ENCODE data around the gene HTR6. TPM values are rescaled to one million over a fixed set of nuclear protein-coding genes. Genes with fewer than 3 reads are reported as not detected.

The HTR6 gene
- total RNA-seq, 1 experiment from 2014 or later, result 0.37 TPM

DNA sequence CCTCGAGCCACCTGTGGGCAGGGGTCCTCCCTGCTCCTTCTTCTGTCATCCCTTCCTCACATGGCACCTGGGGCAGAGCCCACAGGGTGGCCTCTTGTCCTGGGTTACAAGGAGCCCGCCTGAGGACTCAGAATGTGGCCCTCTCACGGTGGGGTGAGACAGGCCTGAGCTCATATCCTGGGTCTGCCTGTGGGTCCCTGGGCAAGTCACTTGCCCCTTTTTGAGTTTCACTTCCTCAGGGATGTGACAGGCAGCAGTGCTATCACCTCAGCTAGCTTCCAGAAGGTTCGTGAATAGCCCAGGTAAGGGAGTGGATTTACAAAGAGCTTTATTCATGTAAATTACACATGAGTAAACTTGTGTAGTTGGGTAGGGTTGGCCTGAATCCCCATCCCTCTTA, 33.5 kb downstream of the HTR6 start:
- no CpG with 5 or more reads among the region's 4 CpGs for whole genome bisulfite sequencing (ENCODE audit: extremely low coverage, insufficient read length, low lambda C conversion rate)
- DNase-seq, result no peak
- H4K91ac ChIP-seq (ENCODE audit: insufficient read length, low read depth, low read length), result no peak overlapping the region

More for the DNA sequence above, 33.5 kb downstream of the HTR6 start:
- H2BK5ac ChIP-seq (ENCODE audit: insufficient read length, low read length), result no peak overlapping the region
- no peaks in the 10 kb centered on the region for H3K9me3 ChIP-seq (ENCODE audit: control insufficient read depth, low read depth, low read length)
- no peaks in the 10 kb centered on the region for H3K23me2 ChIP-seq (ENCODE audit: insufficient read length, low read depth, low read length, poor library complexity, severe bottlenecking)
- H3K23ac ChIP-seq (ENCODE audit: insufficient read length, low read depth, low read length), result no peak overlapping the region
- H3K4me1 ChIP-seq (ENCODE audit: insufficient read depth, low read length), result no peaks in the 10 kb centered on the region
- H3K18ac ChIP-seq (ENCODE audit: insufficient read length, low read depth, low read length), result no peak overlapping the region
- no peaks in the 10 kb centered on the region for H3K9me3 Mint-ChIP-seq
- peaks cover 3% of the 10 kb centered on the region for H3K27me3 Mint-ChIP-seq (ENCODE audit: low read depth)
- H3K79me1 ChIP-seq (ENCODE audit: insufficient read depth, low read depth, low read length, poor library complexity, severe bottlenecking), result no peaks in the 10 kb centered on the region
- H2BK120ac ChIP-seq (ENCODE audit: low read depth, low read length, poor library complexity, severe bottlenecking), result no peak overlapping the region
- no peaks in the 10 kb centered on the region for H3K79me2 ChIP-seq (ENCODE audit: insufficient read depth, low read length)
- H2AFZ ChIP-seq (ENCODE audit: low read length), result no peak overlapping the region
- no peak overlapping the region for H2BK15ac ChIP-seq (ENCODE audit: low read depth, low read length)
- no peak overlapping the region for H3K56ac ChIP-seq (ENCODE audit: insufficient read length, low read depth, low read length)
- no peak overlapping the region for H3K4me2 ChIP-seq (ENCODE audit: insufficient read depth, insufficient read length, low read length)
- no peak overlapping the region for H3K27ac ChIP-seq (ENCODE audit: insufficient read length, low read depth, low read length)
- H3K14ac ChIP-seq (ENCODE audit: insufficient read depth, low read length), result no peak overlapping the region; the same call in 1 of the 2 replicates
- no peak overlapping the region for H3K4me3 Mint-ChIP-seq
- no peaks in the 10 kb centered on the region for H3K27me3 ChIP-seq (ENCODE audit: insufficient read depth, low read length)
- peak overlapping the region in 1 of 3 experiments; percentile 74; a peak in 1 of 7 replicates for H3K27ac Mint-ChIP-seq
- H4K8ac ChIP-seq (replicated peaks; ENCODE audit: insufficient read length, low read depth, low read length), result no peak overlapping the region
- H2AK5ac ChIP-seq (ENCODE audit: insufficient read length, low read length), result no peak overlapping the region
- no peaks in the 10 kb centered on the region for H4K20me1 ChIP-seq (ENCODE audit: control insufficient read depth, insufficient read depth, insufficient read length)
- H3K4ac ChIP-seq (ENCODE audit: low read depth, low read length), result no peak overlapping the region
- no peak overlapping the region for H4K5ac ChIP-seq (ENCODE audit: insufficient read length, low read depth, low read length)
- H3K9ac ChIP-seq (ENCODE audit: extremely low read depth, insufficient read length, low read length), result no peak overlapping the region
- peaks cover 8 to 17% of the 10 kb centered on the region in 2 experiments for H3K4me1 Mint-ChIP-seq
- no peak overlapping the region for H3T11ph ChIP-seq (ENCODE audit: low read length)
- no peak overlapping the region for H2BK12ac ChIP-seq (ENCODE audit: insufficient read length, low read depth, low read length)
- TF ChIP-seq, protein P1, sequence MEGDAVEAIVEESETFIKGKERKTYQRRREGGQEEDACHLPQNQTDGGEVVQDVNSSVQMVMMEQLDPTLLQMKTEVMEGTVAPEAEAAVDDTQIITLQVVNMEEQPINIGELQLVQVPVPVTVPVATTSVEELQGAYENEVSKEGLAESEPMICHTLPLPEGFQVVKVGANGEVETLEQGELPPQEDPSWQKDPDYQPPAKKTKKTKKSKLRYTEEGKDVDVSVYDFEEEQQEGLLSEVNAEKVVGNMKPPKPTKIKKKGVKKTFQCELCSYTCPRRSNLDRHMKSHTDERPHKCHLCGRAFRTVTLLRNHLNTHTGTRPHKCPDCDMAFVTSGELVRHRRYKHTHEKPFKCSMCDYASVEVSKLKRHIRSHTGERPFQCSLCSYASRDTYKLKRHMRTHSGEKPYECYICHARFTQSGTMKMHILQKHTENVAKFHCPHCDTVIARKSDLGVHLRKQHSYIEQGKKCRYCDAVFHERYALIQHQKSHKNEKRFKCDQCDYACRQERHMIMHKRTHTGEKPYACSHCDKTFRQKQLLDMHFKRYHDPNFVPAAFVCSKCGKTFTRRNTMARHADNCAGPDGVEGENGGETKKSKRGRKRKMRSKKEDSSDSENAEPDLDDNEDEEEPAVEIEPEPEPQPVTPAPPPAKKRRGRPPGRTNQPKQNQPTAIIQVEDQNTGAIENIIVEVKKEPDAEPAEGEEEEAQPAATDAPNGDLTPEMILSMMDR (conservative IDR thresholded peaks at IDR 0.05), result no peak
- no peak overlapping the region for H2BK20ac ChIP-seq (ENCODE audit: low read depth, low read length, poor library complexity, severe bottlenecking)
- no peaks in the 10 kb centered on the region; a peak in 1 of 7 replicates for H3K36me3 Mint-ChIP-seq (ENCODE audit: insufficient read depth in 1 of 3, low read depth in 3 of 3)
